PC-3 (cell line): Measurements from ENCODE around the gene PLEKHN1. TPM values are rescaled to one million over a fixed set of nuclear protein-coding genes. Genes with fewer than 3 reads are reported as not detected.

Experiments
- ATAC-seq: fragments of 200-7000 bp; cut with Tn5 transposase; 2 replicates; pipeline ENCODE4 v1.9.1; 2020; ENCODE audit warnings: mild to moderate bottlenecking, moderate library complexity
- BruUV-seq: library from RNA; stranded (reverse); fragments of 400-500 nt; replicated peaks from 2 replicates; lab custom pipeline; 2021; lab: Mats Ljungman, UMichigan
- CTCF ChIA-PET: fragments of 300-600 bp; sonication (Branson Sonifier 250); formaldehyde crosslinking; loops from one replicate; lab custom pipeline; 2022; ENCODE audit warnings: antibody characterized with exemption; lab: Charles Lee
- POLR2A ChIA-PET: fragments of 300-600 bp; sonication (Branson Sonifier 250); formaldehyde crosslinking; loops from one replicate; lab custom pipeline; 2022; ENCODE audit warnings: antibody characterized with exemption; ENCODE audit not compliant: unreplicated experiment; lab: Charles Lee
- DNase-seq: peaks from one replicate; pipeline ENCODE4 v3.0.0-alpha.2; 2015
- H2AFZ ChIP-seq: fragments of 300-600 bp; sonication (generic); 2 replicates; pipeline ENCODE4 v1.6.0; 2016; ENCODE audit warnings: antibody characterized with exemption, low read length
- H3F3A ChIP-seq: fragments of 300-600 bp; sonication (generic); one replicate; pipeline ENCODE4 v1.6.0; 2017; ENCODE audit warnings: antibody characterized with exemption, low read length, control low read depth, mild to moderate bottlenecking; ENCODE audit not compliant: unreplicated experiment
- H3K27ac ChIP-seq: fragments of 300-600 bp; sonication (generic); 2 replicates; pipeline ENCODE4 v1.5.1; 2016; ENCODE audit warnings: mild to moderate bottlenecking, low read length
- H3K27me3 ChIP-seq: fragments of 300-600 bp; sonication (generic); 2 replicates; pipeline ENCODE4 v1.6.1; 2016; ENCODE audit warnings: low read length, mixed read lengths
- H3K36me3 ChIP-seq: fragments of 300-600 bp; sonication (generic); 2 replicates; pipeline ENCODE4 v1.6.1; 2016; ENCODE audit warnings: low read depth, mixed run types, low read length, mixed read lengths
- H3K4me1 ChIP-seq: fragments of 300-600 bp; sonication (generic); 2 replicates; pipeline ENCODE4 v1.5.1; 2016; ENCODE audit warnings: low read length; ENCODE audit not compliant: insufficient read depth
- H3K4me2 ChIP-seq: fragments of 300-600 bp; sonication (generic); 2 replicates; pipeline ENCODE4 v1.6.0; 2016; ENCODE audit warnings: low read length
- H3K4me3 ChIP-seq: fragments of 300-600 bp; sonication (generic); 2 replicates; pipeline ENCODE4 v1.5.1; 2016; ENCODE audit warnings: mild to moderate bottlenecking, low read length, mixed read lengths
- H3K79me2 ChIP-seq: fragments of 300-600 bp; sonication (generic); 2 replicates; pipeline ENCODE4 v1.6.1; 2017; ENCODE audit warnings: low read length, mixed read lengths
- H3K9ac ChIP-seq: fragments of 300-600 bp; sonication (generic); 2 replicates; pipeline ENCODE4 v1.6.0; 2016; ENCODE audit warnings: mild to moderate bottlenecking, low read length
- H3K9me2 ChIP-seq: fragments of 300-600 bp; sonication (generic); replicated peaks from 2 replicates; pipeline ENCODE4 v1.6.1; 2016; ENCODE audit warnings: mixed run types, low read length, mixed read lengths
- H3K9me3 ChIP-seq: fragments of 300-600 bp; sonication (generic); 2 replicates; pipeline ENCODE4 v1.6.1; 2016; ENCODE audit warnings: low read length, mixed read lengths
- H4K20me1 ChIP-seq: fragments of 300-600 bp; sonication (generic); 2 replicates; pipeline ENCODE4 v1.6.1; 2016; ENCODE audit warnings: low read length, mixed read lengths
- EZH2 ChIP-seq: fragments of 300-600 bp; sonication (generic); IDR thresholded peaks from one replicate; pipeline ENCODE4 v1.6.1; 2017; ENCODE audit warnings: antibody characterized with exemption, mild to moderate bottlenecking, low read length; ENCODE audit not compliant: unreplicated experiment
- EZH2phosphoT487 ChIP-seq: fragments of 300-600 bp; sonication (generic); IDR thresholded peaks from 2 replicates; pipeline ENCODE4 v1.6.1; 2018; ENCODE audit warnings: mild to moderate bottlenecking, antibody characterized with exemption, low read length, borderline replicate concordance
- intact Hi-C: fragments of 100-400 bp; cut with micrococcal nuclease; formaldehyde crosslinking; loops from 2 replicates; pipeline ENCODE4 v1.9.0; 2023
- total RNA-seq: library from RNA; depleted of rRNA; stranded (reverse); fragments of >200 nt; gene quantifications from 2 replicates; pipeline ENCODE4 v1.2.3, GENCODE V29; 2014
- TF ChIP-seq, protein P1 (sequence below): fragments of 300-600 bp; sonication (generic); conservative IDR thresholded peaks from 2 replicates; pipeline ENCODE4 v1.5.1; 2017; ENCODE audit warnings: antibody characterized with exemption, low read depth, mild to moderate bottlenecking, low read length

Gene PLEKHN1
- total RNA-seq, 1 experiment from 2014 or later = 14.0 TPM

- Histone ChIP-seq H4K20me1 (no peaks in the 10 kb centered on the region), H3K36me3 (no peaks in the 10 kb centered on the region), H3K27me3 (no peaks in the 10 kb centered on the region), H3K4me1 (peaks cover 29% of the 10 kb centered on the region), H3F3A (no peaks in the 10 kb centered on the region), H3K27ac (peak overlapping the region; percentile 99), H3K4me3 (peak overlapping the region; percentile 79), H3K79me2 (peaks cover 15% of the 10 kb centered on the region), H3K9me2 (no peaks in the 10 kb centered on the region), H3K9ac (peak overlapping the region; percentile 99), H3K9me3 (no peaks in the 10 kb centered on the region), H2AFZ (no peak overlapping the region), H3K4me2 (peak overlapping the region; percentile 98)
- POLR2A ChIA-PET = no interaction called here
- no TSS peak for BruUV-seq
- CTCF ChIA-PET = no interaction called here
- ATAC-seq = peak; percentile 1
- TF ChIP-seq EZH2 (no peak), EZH2phosphoT487 (no peak)
- TF ChIP-seq, protein P1, sequence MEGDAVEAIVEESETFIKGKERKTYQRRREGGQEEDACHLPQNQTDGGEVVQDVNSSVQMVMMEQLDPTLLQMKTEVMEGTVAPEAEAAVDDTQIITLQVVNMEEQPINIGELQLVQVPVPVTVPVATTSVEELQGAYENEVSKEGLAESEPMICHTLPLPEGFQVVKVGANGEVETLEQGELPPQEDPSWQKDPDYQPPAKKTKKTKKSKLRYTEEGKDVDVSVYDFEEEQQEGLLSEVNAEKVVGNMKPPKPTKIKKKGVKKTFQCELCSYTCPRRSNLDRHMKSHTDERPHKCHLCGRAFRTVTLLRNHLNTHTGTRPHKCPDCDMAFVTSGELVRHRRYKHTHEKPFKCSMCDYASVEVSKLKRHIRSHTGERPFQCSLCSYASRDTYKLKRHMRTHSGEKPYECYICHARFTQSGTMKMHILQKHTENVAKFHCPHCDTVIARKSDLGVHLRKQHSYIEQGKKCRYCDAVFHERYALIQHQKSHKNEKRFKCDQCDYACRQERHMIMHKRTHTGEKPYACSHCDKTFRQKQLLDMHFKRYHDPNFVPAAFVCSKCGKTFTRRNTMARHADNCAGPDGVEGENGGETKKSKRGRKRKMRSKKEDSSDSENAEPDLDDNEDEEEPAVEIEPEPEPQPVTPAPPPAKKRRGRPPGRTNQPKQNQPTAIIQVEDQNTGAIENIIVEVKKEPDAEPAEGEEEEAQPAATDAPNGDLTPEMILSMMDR = no peak
- DNase-seq = no peak
- intact Hi-C loops = no loop called here
Measured at GRCh38 chr1:965526-966134, 652 bp upstream of the PLEKHN1 start.

DNA sequence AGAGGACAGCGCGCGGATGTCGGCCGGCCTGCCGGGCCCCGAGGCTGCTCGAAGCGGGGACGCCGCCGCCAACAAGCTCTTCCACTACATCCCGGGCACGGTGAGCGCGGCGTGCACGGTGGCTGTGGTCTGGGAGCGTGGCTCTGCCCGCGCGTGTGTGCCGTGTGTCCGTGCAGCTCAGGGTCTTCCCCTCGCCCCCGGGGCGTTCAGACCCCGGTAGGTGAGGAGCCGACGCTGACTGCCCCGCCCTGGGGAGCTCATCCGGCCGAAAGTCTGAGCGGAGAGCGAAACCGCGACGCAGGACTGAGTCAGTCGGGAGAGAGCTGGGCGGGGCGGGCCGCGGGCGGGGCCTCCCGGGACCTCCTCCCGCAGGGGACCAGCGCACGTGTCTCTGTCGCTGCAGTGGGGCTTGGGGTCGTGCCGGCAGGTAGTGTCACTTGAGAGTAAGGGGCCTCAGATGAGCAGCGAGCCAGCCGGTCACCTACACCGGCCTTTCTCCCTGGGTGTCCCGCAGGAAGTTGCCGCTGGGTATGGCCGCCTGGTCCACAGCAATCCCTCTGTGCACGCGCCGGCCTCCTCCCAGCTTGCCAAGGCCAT lies 520 bp downstream of the PLEKHN1 start:
- peak overlapping the region; percentile 43 for H2AFZ ChIP-seq
- ChIA-PET CTCF (interaction anchor here (0.5 to 1.1 kb wide), 5 partner anchors 9 to 97 kb away, joined by 3 to 14 read pairs (median 4); no protein-coding TSS in a partner anchor), POLR2A (interaction anchor here (0.6 to 1.0 kb wide), 4 partner anchors 8 to 270 kb away, joined by 3 to 6 read pairs (median 5); partner anchors contain the start of gene NOC2L)
- H3F3A ChIP-seq = no peaks in the 10 kb centered on the region
- peak overlapping the region; percentile 98 for H3K4me2 ChIP-seq
- H3K9ac ChIP-seq = peak overlapping the region; percentile 99
- peak overlapping the region; percentile 99 for H3K27ac ChIP-seq
- DNase-seq (peak; percentile 88), ATAC-seq (peak; percentile 79)
- TF ChIP-seq EZH2phosphoT487 = no peak
- TF ChIP-seq, protein P1 = no peak
- TF ChIP-seq EZH2 = no peak
- intact Hi-C loops = no loop called here
- H3K4me1 ChIP-seq = peaks cover 25% of the 10 kb centered on the region
- no TSS peak for BruUV-seq
- no peaks in the 10 kb centered on the region for H3K27me3 ChIP-seq
- H3K79me2 ChIP-seq = peaks cover 15% of the 10 kb centered on the region
- H4K20me1 ChIP-seq = no peaks in the 10 kb centered on the region
- H3K4me3 ChIP-seq = peak overlapping the region; percentile 79
- H3K9me3 ChIP-seq = no peaks in the 10 kb centered on the region
- no peaks in the 10 kb centered on the region for H3K36me3 ChIP-seq
- no peaks in the 10 kb centered on the region for H3K9me2 ChIP-seq
